DMS53 (cell line): ENCODE measurements around the gene COMMD7.
"Not testable (repeated sequence)": the region's sequence is repeated elsewhere in the genome, so short reads cannot be mapped to it uniquely, and the experiment has no call there.

Experiments used
- DNase-seq: peaks from one replicate; lab custom pipeline; 2025; lab: John Stamatoyannopoulos, UW

COMMD7 gene

DNA sequence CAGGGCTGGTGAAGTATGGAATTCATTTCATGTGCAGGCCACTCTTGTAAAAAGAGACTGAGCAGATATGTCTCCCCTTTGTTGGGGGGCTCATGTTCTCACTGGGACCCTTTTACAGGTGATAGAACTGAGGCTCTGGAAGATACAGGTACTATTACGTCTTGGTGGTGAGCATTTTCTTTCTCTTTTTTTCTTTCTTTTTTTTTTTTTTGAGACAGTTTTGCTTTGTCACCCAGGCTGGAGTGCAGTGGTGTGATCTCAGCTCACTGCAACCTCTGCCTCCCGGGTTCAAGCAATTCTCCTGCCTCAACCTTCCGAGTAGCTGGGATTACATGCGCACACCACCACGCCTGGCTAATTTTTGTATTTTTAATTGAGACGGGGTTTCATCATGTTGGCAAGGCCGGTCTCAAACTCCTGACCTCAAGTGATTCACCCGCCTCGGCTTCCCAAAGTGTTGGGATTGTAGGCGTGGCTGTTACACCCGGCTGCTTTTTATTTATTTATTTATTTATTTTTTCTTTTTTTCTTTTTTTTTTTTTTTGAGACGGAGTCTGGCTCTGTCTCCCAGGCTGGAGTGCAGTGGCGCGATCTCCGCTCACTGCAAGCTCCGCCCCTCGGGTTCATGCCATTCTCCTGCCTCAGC lies 22.1 kb upstream of the COMMD7 start:
- not testable (repeated sequence) for DNase-seq

GRCh38 chr20:32764005-32764960 lies 21.0 kb upstream of the COMMD7 start:
- no peak for DNase-seq

DNA sequence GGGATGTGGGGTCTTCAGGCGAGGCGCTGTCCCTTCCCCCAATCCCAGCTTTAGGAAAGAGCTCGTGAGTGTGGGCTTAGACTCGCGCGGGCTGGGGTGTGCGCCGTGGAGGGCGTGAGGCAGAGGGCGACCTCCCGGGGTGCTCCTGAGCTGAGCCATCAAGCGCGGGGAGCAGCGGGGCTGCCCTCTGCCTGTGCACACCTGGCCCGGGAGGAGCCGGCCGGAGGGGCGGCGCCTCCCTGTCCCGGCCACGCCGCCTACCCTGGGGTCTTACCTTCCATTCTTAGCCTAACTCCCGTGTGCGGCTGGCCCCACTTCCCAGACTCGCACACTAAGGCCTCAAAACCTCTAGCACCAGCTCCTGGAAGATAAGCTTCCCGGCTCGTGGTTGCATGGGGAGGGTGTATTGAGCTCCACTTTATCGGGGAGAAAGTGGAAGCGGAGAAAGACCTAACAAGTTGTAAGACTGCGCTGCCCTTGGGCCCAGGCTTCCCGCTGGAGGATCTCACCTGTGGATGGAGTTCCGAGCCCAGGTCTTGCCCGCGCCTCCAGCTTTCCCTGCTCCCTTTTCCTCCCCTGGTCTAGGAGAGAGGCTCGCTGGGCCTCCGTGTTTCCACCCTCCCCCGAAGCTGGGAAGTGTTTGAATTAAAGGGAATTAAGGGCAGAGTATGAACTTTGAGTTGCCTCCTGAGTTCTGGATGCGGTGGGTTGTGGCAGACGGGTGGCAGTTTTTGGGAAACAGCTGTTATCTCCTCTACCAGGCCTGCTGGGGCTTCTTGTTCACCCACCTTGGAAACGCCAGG lies 20.1 kb upstream of the COMMD7 start:
- peak; percentile 52 for DNase-seq

GRCh38 chr20:32762754-32763201 lies 19.5 kb upstream of the COMMD7 start:
- peak; percentile 60 for DNase-seq

- peak; percentile 91 for DNase-seq
Measured at GRCh38 chr20:32761831-32762753, 18.8 kb upstream of the COMMD7 start, which contains the start of gene DNMT3B. TSS of gene DNMT3B (plus strand) at chr20:32762385. CDS start at chr20:32780324, 17,939 bp downstream.

- DNase-seq: no peak
Measured at GRCh38 chr20:32761417-32761830, 18.2 kb upstream of the COMMD7 start.

DNA sequence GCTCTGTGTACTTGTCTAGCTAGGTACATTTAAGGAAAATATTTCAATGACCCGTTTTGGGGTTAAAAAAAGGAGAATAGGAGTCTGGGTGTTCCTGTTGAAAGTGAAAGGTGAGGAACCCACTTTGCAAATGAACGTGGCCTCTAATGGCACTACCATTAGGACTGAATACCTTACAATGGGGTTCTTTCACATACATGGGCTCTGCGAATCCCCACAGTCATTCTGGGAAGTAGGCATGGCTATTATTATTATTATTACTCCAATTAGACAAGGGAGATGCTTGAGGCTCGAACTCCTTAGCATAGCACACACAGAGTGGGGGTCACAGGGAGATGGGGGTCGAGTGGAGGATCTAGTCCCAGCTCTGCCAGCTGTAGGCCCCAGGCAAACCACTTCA lies 12.9 kb upstream of the COMMD7 start:
- DNase-seq: no peak

- no peak for DNase-seq
Measured at GRCh38 chr20:32753731-32754130, 10.5 kb upstream of the COMMD7 start.

- DNase-seq: no peak
Measured at GRCh38 chr20:32752458-32753250, 9.4 kb upstream of the COMMD7 start.

- no peak for DNase-seq
Measured at GRCh38 chr20:32751702-32752457, 8.6 kb upstream of the COMMD7 start.

DNA sequence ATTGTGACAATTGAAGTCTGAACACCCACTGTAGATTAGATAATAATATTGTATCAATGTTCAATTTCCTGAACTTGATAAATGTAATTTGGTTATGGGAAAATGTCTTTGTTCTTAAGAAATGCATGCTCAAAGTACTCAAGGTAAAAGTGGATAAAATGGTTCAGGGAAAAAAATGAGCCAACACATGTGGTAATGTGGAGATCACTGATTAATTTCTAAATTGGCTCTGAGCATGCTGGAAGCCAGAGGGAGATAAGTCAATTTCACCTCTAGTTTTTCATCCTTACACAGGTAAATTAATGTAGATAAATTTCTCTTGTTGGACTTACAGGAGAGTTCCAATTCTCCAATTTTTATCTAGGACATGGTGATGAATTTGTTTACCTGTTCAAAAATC lies 8.0 kb upstream of the COMMD7 start:
- no peak for DNase-seq

- no peak for DNase-seq
Measured at GRCh38 chr20:32749914-32750637, 6.8 kb upstream of the COMMD7 start.

DNA sequence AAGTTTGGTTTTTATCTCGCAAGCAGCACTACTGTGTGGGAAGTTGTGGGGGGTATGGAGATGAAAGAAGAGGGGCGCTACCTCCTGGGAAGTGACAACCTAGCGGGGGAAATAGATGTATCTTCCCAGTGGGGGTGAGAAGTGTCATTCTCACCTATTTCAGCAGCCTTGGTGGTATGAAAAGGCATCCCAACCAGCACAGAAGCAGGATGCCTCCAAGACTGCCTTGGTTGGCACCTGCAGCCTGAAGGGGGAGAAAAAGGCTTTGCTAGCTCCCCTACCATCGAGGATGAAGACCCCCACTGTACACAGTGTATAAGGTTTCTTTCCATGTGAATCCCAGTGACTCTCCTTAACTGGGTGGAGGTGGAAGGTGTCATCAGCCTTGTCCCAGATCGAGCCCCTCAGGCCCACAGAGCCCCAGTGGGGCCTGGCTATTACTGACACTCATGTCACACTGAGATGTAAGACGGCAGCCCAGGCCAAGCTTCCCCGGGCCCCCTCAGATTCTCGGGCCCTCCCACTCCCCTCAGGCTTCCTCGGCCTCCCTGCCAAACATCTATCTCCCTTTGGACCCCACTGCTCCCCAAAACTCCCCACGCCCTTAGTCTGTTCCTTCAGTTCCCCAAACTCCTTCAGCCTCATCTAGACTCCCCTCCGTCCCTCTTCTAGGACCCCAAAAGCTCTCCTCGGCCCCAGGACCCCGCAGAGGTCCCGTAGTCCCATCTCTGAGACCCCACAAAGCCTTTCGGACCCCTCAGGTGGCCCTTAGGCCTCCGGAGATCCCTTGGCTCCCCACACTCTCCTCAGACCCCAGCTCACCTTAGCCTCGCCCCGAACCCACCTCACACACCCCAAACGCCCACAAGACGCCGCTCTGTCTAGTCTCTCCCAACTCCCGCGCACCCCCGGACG lies 688 bp downstream of the COMMD7 start:
- peak; percentile 46 for DNase-seq

DNA sequence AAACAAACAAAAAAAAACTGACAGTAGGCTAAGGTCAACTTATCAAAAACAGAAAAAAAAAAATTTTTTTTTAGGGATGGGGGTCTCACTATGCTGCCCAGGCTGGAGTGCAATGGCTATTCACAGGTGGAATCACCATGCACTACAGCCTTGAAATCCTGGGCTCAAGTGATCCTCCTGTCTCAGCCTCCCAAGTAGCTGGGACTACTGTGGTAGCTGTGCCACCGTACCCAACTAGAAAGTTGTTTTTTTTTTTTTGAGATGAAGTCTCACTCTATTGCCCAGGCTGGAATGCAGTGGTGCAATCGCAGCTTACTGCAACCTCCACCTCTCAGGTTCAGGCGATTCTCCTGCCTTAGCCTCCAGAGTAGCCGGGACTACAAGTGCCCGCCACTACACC lies 2.1 kb downstream of the COMMD7 start:
- DNase-seq: no peak

- DNase-seq: no peak
Measured at GRCh38 chr20:32737371-32738223, 5.7 kb downstream of the COMMD7 start.

GRCh38 chr20:32731882-32732266 lies 11.4 kb downstream of the COMMD7 start:
- no peak for DNase-seq

- DNase-seq: not testable (repeated sequence)
Measured at GRCh38 chr20:32729334-32729733, 13.9 kb downstream of the COMMD7 start.
